IMR-90 (cell line): ENCODE data around the gene CELA1. TPM values are rescaled to one million over a fixed set of nuclear protein-coding genes. Genes with fewer than 3 reads are reported as not detected.
"Not testable (repeated sequence)": the region's sequence is repeated elsewhere in the genome, so short reads cannot be mapped to it uniquely, and the experiment has no call there.

Experiments used
- ATAC-seq: fragments of 200-7000 bp; cut with Tn5 transposase; 2 replicates; pipeline ENCODE4 v1.9.1; 2020; ENCODE audit warnings: low read depth, mild to moderate bottlenecking, moderate library complexity
- BruUV-seq: library from RNA; stranded (reverse); fragments of 400-500 nt; replicated peaks from 2 replicates; lab custom pipeline; 2021; lab: Mats Ljungman, UMichigan
- CTCF ChIA-PET: fragments of 300-600 bp; formaldehyde crosslinking; extraction: SDS; loops from one replicate; lab custom pipeline; 2021; ENCODE audit warnings: antibody characterized with exemption; lab: Yijun Ruan, JAX
- POLR2A ChIA-PET: fragments of 300-600 bp; sonication (Branson Sonifier 250); formaldehyde crosslinking; loops from one replicate; lab custom pipeline; 2022; ENCODE audit warnings: antibody characterized with exemption; ENCODE audit not compliant: unreplicated experiment; lab: Charles Lee
- DNase-seq: peaks from one replicate; pipeline ENCODE4 v3.0.0; 2013
- H2AFZ ChIP-seq: replicated peaks from 2 replicates; pipeline ENCODE3; 2013; ENCODE audit warnings: low read length, mild to moderate bottlenecking; ENCODE audit not compliant: poor library complexity
- H2AK5ac ChIP-seq: 2 replicates; pipeline ENCODE4 v1.6.1; 2013; ENCODE audit warnings: low read depth, low read length, inconsistent platforms
- H2AK9ac ChIP-seq: replicated peaks from 2 replicates; pipeline ENCODE3; 2013; ENCODE audit warnings: mild to moderate bottlenecking, low read depth, low read length, moderate library complexity; ENCODE audit not compliant: poor library complexity
- H2BK120ac ChIP-seq: 2 replicates; pipeline ENCODE4 v1.6.1; 2013; ENCODE audit warnings: low read depth, low read length, inconsistent platforms
- H2BK15ac ChIP-seq: 3 replicates; pipeline ENCODE4 v1.6.1; 2013; ENCODE audit warnings: low read depth, low read length, inconsistent platforms
- H2BK20ac ChIP-seq: 2 replicates; pipeline ENCODE4 v1.6.1; 2013; ENCODE audit warnings: low read depth, mild to moderate bottlenecking, inconsistent platforms, low read length, moderate library complexity
- H2BK5ac ChIP-seq: 2 replicates; pipeline ENCODE4 v1.6.1; 2013; ENCODE audit warnings: mild to moderate bottlenecking, low read depth, low read length, inconsistent platforms; ENCODE audit not compliant: poor library complexity, severe bottlenecking
- H3K14ac ChIP-seq: replicated peaks from 2 replicates; pipeline ENCODE4 v1.6.1; 2013; ENCODE audit warnings: low read depth, low read length, inconsistent platforms
- H3K18ac ChIP-seq: 2 replicates; pipeline ENCODE4 v1.6.1; 2013; ENCODE audit warnings: low read depth, low read length, control low read depth
- H3K23ac ChIP-seq: 2 replicates; pipeline ENCODE4 v1.6.1; 2013; ENCODE audit warnings: low read depth, low read length, inconsistent platforms
- H3K27ac ChIP-seq: 2 replicates; pipeline ENCODE4 v1.5.1; 2013; ENCODE audit warnings: mild to moderate bottlenecking, control low read depth, low read length; ENCODE audit not compliant: insufficient read depth
- H3K27me3 ChIP-seq: 2 replicates; pipeline ENCODE4 v1.6.1; 2013; ENCODE audit warnings: low read length; ENCODE audit not compliant: control insufficient read depth, insufficient read depth
- H3K36me3 ChIP-seq: 2 replicates; pipeline ENCODE4 v1.6.1; 2013; ENCODE audit warnings: low read length, mixed read lengths; ENCODE audit not compliant: control insufficient read depth, insufficient read depth
- H3K4ac ChIP-seq: 2 replicates; pipeline ENCODE4 v1.6.1; 2013; ENCODE audit warnings: low read depth, low read length, inconsistent platforms
- H3K4me1 ChIP-seq: 2 replicates; pipeline ENCODE4 v1.6.1; 2013; ENCODE audit warnings: low read length, mixed read lengths; ENCODE audit not compliant: control insufficient read depth, insufficient read depth
- H3K4me2 ChIP-seq: 2 replicates; pipeline ENCODE4 v1.6.1; 2013; ENCODE audit warnings: low read depth, mild to moderate bottlenecking, control low read depth, low read length, moderate library complexity
- H3K4me3 ChIP-seq: 2 replicates; pipeline ENCODE4 v1.5.1; 2013; ENCODE audit warnings: low read depth, mild to moderate bottlenecking, control low read depth, low read length, moderate library complexity; ENCODE audit not compliant: insufficient read depth
- H3K56ac ChIP-seq: 2 replicates; pipeline ENCODE4 v1.6.1; 2013; ENCODE audit warnings: low read length, inconsistent platforms; ENCODE audit not compliant: insufficient read depth; ENCODE audit errors: extremely low read depth
- H3K79me1 ChIP-seq, 2 experiments: 2 replicates each; pipeline ENCODE4 v1.6.1; 2013; ENCODE audit warnings: low read length in 2 of 2, inconsistent platforms in 1 of 2, low read depth in 1 of 2
- H3K9ac ChIP-seq: 2 replicates; pipeline ENCODE4 v1.6.1; 2013; ENCODE audit warnings: low read depth, low read length, control low read depth
- H3K9me1 ChIP-seq: 2 replicates; pipeline ENCODE4 v1.6.1; 2013; ENCODE audit warnings: low read length, inconsistent platforms; ENCODE audit not compliant: insufficient read depth
- H3K9me3 ChIP-seq: 2 replicates; pipeline ENCODE4 v1.6.1; 2013; ENCODE audit warnings: low read length; ENCODE audit not compliant: control insufficient read depth, insufficient read depth
- H4K20me1 ChIP-seq: 2 replicates; pipeline ENCODE4 v1.6.1; 2013; ENCODE audit warnings: low read length, inconsistent platforms; ENCODE audit not compliant: insufficient read depth
- H4K5ac ChIP-seq: 2 replicates; pipeline ENCODE4 v1.6.1; 2013; ENCODE audit warnings: mild to moderate bottlenecking, low read depth, low read length, control low read depth
- H4K8ac ChIP-seq, 2 experiments: 2 replicates each; pipeline ENCODE4 v1.6.1; 2013; ENCODE audit warnings: low read depth in 2 of 2, low read length in 2 of 2, control low read depth in 1 of 2, inconsistent platforms in 1 of 2
- H4K91ac ChIP-seq: 2 replicates; pipeline ENCODE4 v1.6.1; 2013; ENCODE audit warnings: low read depth, low read length, inconsistent platforms; ENCODE audit not compliant: insufficient read depth
- WGBS, 2 experiments: methylation state at CpG; one replicate each; pipeline versions ENCODE4 v1.1.5 to v1.1.7; 2013; ENCODE audit warnings: missing lambda C conversion rate in 2 of 2; ENCODE audit not compliant: insufficient read length in 1 of 2; ENCODE audit errors: extremely low coverage in 2 of 2; 5-methylcytosine and 5-hydroxymethylcytosine counted together
- dilution Hi-C: fragments of 300-500 bp; cut with HindIII; formaldehyde crosslinking; loops from one replicate; pipeline ENCODE4 v1.14.3; 2018; ENCODE audit warnings: low sequenced_read_pairs; ENCODE audit not compliant: unreplicated experiment
- in situ Hi-C: fragments of 300-500 bp; cut with MboI; formaldehyde crosslinking; loops from 3 replicates; pipeline ENCODE4 v1.14.3; 2019; ENCODE audit warnings: low sequenced_read_pairs, inconsistent platforms, mixed read lengths
- intact Hi-C: fragments of 100-400 bp; cut with micrococcal nuclease; formaldehyde crosslinking; loops from 2 replicates; pipeline ENCODE4 v1.10.0; 2022
- polyA plus RNA-seq, 3 experiments: library from polyadenylated mRNA; depleted of rRNA; stranded (reverse); fragments of >200 nt; gene quantifications; 2 replicates each; pipeline ENCODE4 v1.2.3, GENCODE V29; 2012; ENCODE audit warnings: low replicate concordance in 1 of 3
- total RNA-seq: library from RNA; depleted of rRNA; stranded (reverse); fragments of >200 nt; gene quantifications from 2 replicates; pipeline ENCODE4 v1.2.3, GENCODE V29; 2012

CELA1 gene
- total and polyA plus RNA-seq, 2 of the 4 experiments (the other 2 are of a cell fraction): not detected

DNA sequence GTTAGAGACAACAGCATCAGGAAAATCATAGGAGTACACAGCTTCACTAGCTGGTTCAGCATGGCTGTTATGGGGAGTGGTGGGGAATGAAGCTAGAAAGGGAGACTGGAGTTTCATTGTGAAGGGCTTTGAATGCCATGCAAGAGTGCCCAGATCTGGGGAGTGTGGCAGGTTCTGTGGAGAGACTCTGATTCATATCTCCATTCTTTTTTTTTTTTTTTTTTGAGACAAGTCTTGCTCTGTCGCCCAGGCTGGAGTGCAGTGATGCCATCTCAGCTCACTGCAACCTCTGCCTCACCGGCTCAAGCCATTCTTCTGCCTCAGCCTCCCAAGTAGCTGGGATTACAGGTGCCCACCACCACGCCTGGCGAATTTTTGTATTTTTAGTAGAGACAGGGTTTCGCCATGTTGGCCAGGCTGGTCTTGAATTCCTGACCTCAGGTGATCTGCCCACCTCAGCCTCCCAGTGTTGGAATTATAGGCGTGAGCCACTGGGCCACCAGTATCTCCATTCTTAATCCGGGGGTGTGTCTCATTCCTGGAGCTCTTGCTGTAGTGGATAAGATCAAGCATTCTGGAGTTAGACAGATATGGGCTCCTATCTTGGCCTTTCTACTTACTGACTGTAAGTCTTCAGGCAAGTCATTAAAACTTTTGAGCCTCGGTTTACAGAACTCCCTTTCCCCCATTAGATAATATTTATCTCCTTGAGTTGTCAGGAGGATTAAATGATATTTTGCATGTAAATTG lies 28.2 kb downstream of the CELA1 start:
- H3K27ac ChIP-seq, H3K23ac ChIP-seq, H3K27me3 ChIP-seq, H3K79me1 ChIP-seq, in situ Hi-C loops, H2AFZ ChIP-seq, BruUV-seq, intact Hi-C loops, H2BK15ac ChIP-seq, H2BK5ac ChIP-seq, POLR2A ChIA-PET, H3K18ac ChIP-seq, H2AK5ac ChIP-seq, H3K9me3 ChIP-seq, H3K4me2 ChIP-seq, dilution Hi-C loops, H3K14ac ChIP-seq, H3K36me3 ChIP-seq, CTCF ChIA-PET, H2BK120ac ChIP-seq, H3K9me1 ChIP-seq, DNase-seq, H4K8ac ChIP-seq, H3K9ac ChIP-seq, H4K5ac ChIP-seq, ATAC-seq, H4K91ac ChIP-seq, H2BK20ac ChIP-seq, H3K4me3 ChIP-seq, H4K20me1 ChIP-seq, H2AK9ac ChIP-seq, H3K56ac ChIP-seq, H3K4me1 ChIP-seq, H3K4ac ChIP-seq: not testable (repeated sequence)
- WGBS, 2 experiments: no CpG with 5 or more reads among the region's 8 CpGs
